ENCODE results near the gene TFRC.
A peak's percentile ranks its signal among the peaks of the same experiment; 100 is the strongest.
"Not testable (repeated sequence)": the region's sequence is repeated elsewhere in the genome, so short reads cannot be mapped to it uniquely, and the experiment has no call there.

The TFRC gene

GRCh38 chr3:196054661-196055060, 27.2 kb downstream of the TFRC start:
- no peak for DNase-seq
- in situ Hi-C loops (cut with MboI; ENCODE audit: low pct_unique_long_range_greater_than_20kb, low sequenced_read_pairs): no loop called here

- in situ Hi-C loops (cut with MboI; ENCODE audit: low pct_unique_long_range_greater_than_20kb, low sequenced_read_pairs): no loop called here
- DNase-seq: no peak
These were observed 28.4 kb downstream of the TFRC start for GRCh38 chr3:196053487-196053886.

- DNase-seq: no peak
- in situ Hi-C loops (cut with MboI; ENCODE audit: low pct_unique_long_range_greater_than_20kb, low sequenced_read_pairs): no loop called here
These were observed 30.4 kb downstream of the TFRC start for GRCh38 chr3:196051282-196052076.

- no peak for DNase-seq
- in situ Hi-C loops (cut with MboI; ENCODE audit: low pct_unique_long_range_greater_than_20kb, low sequenced_read_pairs): no loop called here
These were observed 31.3 kb downstream of the TFRC start for GRCh38 chr3:196050597-196050996.

- in situ Hi-C loops (cut with MboI; ENCODE audit: low pct_unique_long_range_greater_than_20kb, low sequenced_read_pairs): loop anchor here (25.0 kb wide), 1 partner anchor 463 kb away; the partner anchor contains the start of genes RNF168 and SMCO1
- no peak for DNase-seq
These were observed 32.2 kb downstream of the TFRC start for GRCh38 chr3:196049653-196050052.

GRCh38 chr3:196048922-196049598, 32.8 kb downstream of the TFRC start:
- no peak for DNase-seq
- in situ Hi-C loops (cut with MboI; ENCODE audit: low pct_unique_long_range_greater_than_20kb, low sequenced_read_pairs): loop anchor here (25.0 kb wide), 1 partner anchor 463 kb away; the partner anchor contains the start of genes RNF168 and SMCO1

GRCh38 chr3:196047391-196048030, 34.4 kb downstream of the TFRC start:
- DNase-seq: no peak
- in situ Hi-C loops (cut with MboI; ENCODE audit: low pct_unique_long_range_greater_than_20kb, low sequenced_read_pairs): loop anchor here (25.0 kb wide), 1 partner anchor 465 kb away; the partner anchor contains the start of genes RNF168 and SMCO1

- in situ Hi-C loops (cut with MboI; ENCODE audit: low pct_unique_long_range_greater_than_20kb, low sequenced_read_pairs): loop anchor here (25.0 kb wide), 1 partner anchor 468 kb away; the partner anchor contains the start of genes RNF168 and SMCO1
- no peak for DNase-seq
These were observed 37.4 kb downstream of the TFRC start for GRCh38 chr3:196044513-196044912.

GRCh38 chr3:196042673-196043072, 39.2 kb downstream of the TFRC start:
- in situ Hi-C loops (cut with MboI; ENCODE audit: low pct_unique_long_range_greater_than_20kb, low sequenced_read_pairs): loop anchor here (25.0 kb wide), 1 partner anchor 470 kb away; the partner anchor contains the start of genes RNF168 and SMCO1
- DNase-seq: no peak

GRCh38 chr3:196039359-196039758, 42.5 kb downstream of the TFRC start:
- in situ Hi-C loops (cut with MboI; ENCODE audit: low pct_unique_long_range_greater_than_20kb, low sequenced_read_pairs): loop anchor here (25.0 kb wide), 1 partner anchor 473 kb away; the partner anchor contains the start of genes RNF168 and SMCO1

GRCh38 chr3:196026059-196026458, 55.8 kb downstream of the TFRC start:
- in situ Hi-C loops (cut with MboI; ENCODE audit: low pct_unique_long_range_greater_than_20kb, low sequenced_read_pairs): loop anchor here (25.0 kb wide), 1 partner anchor 486 kb away; the partner anchor contains the start of genes RNF168 and SMCO1
- peak; percentile 55 for DNase-seq

More at GRCh38 chr3:196039359-196039758, 42.5 kb downstream of the TFRC start:
- DNase-seq: no peak

GRCh38 chr3:196024968-196025367, 56.9 kb downstream of the TFRC start:
- no peak for DNase-seq
- in situ Hi-C loops (cut with MboI; ENCODE audit: low pct_unique_long_range_greater_than_20kb, low sequenced_read_pairs): loop anchor here (25.0 kb wide), 1 partner anchor 487 kb away; the partner anchor contains the start of genes RNF168 and SMCO1

- in situ Hi-C loops (cut with MboI; ENCODE audit: low pct_unique_long_range_greater_than_20kb, low sequenced_read_pairs): no loop called here
- DNase-seq: no peak
These were observed 57.9 kb downstream of the TFRC start for GRCh38 chr3:196023947-196024346.

GRCh38 chr3:196022499-196022878, 59.4 kb downstream of the TFRC start:
- in situ Hi-C loops (cut with MboI; ENCODE audit: low pct_unique_long_range_greater_than_20kb, low sequenced_read_pairs); DNase-seq: not testable (repeated sequence)

- in situ Hi-C loops (cut with MboI; ENCODE audit: low pct_unique_long_range_greater_than_20kb, low sequenced_read_pairs): no loop called here
These were observed 61.5 kb downstream of the TFRC start for GRCh38 chr3:196020373-196020772.

GRCh38 chr3:196019576-196019975, 62.3 kb downstream of the TFRC start:
- in situ Hi-C loops (cut with MboI; ENCODE audit: low pct_unique_long_range_greater_than_20kb, low sequenced_read_pairs); DNase-seq: not testable (repeated sequence)

More at GRCh38 chr3:196020373-196020772, 61.5 kb downstream of the TFRC start:
- DNase-seq: no peak

GRCh38 chr3:196018159-196018558, 63.7 kb downstream of the TFRC start:
- in situ Hi-C loops (cut with MboI; ENCODE audit: low pct_unique_long_range_greater_than_20kb, low sequenced_read_pairs); DNase-seq: not testable (repeated sequence)

- in situ Hi-C loops (cut with MboI; ENCODE audit: low pct_unique_long_range_greater_than_20kb, low sequenced_read_pairs): no loop called here
- no peak for DNase-seq
These were observed 65.4 kb downstream of the TFRC start for GRCh38 chr3:196016485-196016884.

GRCh38 chr3:196016059-196016458, 65.8 kb downstream of the TFRC start:
- in situ Hi-C loops (cut with MboI; ENCODE audit: low pct_unique_long_range_greater_than_20kb, low sequenced_read_pairs): no loop called here
- no peak for DNase-seq

Measured in KBM-7 (cell line).